CD8-positive, alpha-beta memory T cell (primary cell): Measurements from ENCODE around the gene GOLGA3. TPM values are rescaled to one million over a fixed set of nuclear protein-coding genes. Genes with fewer than 3 reads are reported as not detected.
"Not testable (repeated sequence)": the region's sequence is repeated elsewhere in the genome, so short reads cannot be mapped to it uniquely, and the experiment has no call there.

Experiments used
- CTCF ChIA-PET: fragments of 350-600 bp; sonication (Branson Sonifier 250); formaldehyde crosslinking; loops from one replicate; lab custom pipeline; 2021; ENCODE audit warnings: antibody characterized with exemption; lab: Charles Lee
- POLR2A ChIA-PET: fragments of 350-600 bp; sonication (Branson Sonifier 250); formaldehyde crosslinking; loops from one replicate; lab custom pipeline; 2021; ENCODE audit warnings: antibody characterized with exemption; lab: Charles Lee
- DNase-seq, 5 donors: peaks; one replicate each; pipeline versions ENCODE4 v3.0.0 to v3.0.0-alpha.2; 2020 to 2022; ENCODE audit warnings: mixed read lengths in 1 of 5
- H3K27ac ChIP-seq: one replicate; pipeline ENCODE4 v1.7.0; 2013; ENCODE audit warnings: low read depth, mild to moderate bottlenecking, low read length, moderate library complexity
- H3K27me3 ChIP-seq: 2 replicates; pipeline ENCODE4 v1.7.0; 2013; ENCODE audit warnings: low read length, mild to moderate bottlenecking; ENCODE audit not compliant: insufficient read depth, poor library complexity, severe bottlenecking
- H3K36me3 ChIP-seq: 2 replicates; pipeline ENCODE4 v1.7.0; 2013; ENCODE audit warnings: mild to moderate bottlenecking, low read length, moderate library complexity; ENCODE audit not compliant: insufficient read depth
- H3K4me1 ChIP-seq: 2 replicates; pipeline ENCODE4 v1.7.0; 2013; ENCODE audit warnings: mild to moderate bottlenecking, low read length, moderate library complexity; ENCODE audit not compliant: insufficient read depth
- H3K4me3 ChIP-seq: 2 replicates; pipeline ENCODE4 v1.7.0; 2013; ENCODE audit warnings: mild to moderate bottlenecking, low read length
- H3K9me3 ChIP-seq: 2 replicates; pipeline ENCODE4 v1.7.0; 2013; ENCODE audit warnings: mild to moderate bottlenecking, low read length
- H3K27ac Mint-ChIP-seq, 8 donors: one replicate each; pipeline ENCODE4 v1.8.0; 2020 to 2021; ENCODE audit warnings: mixed read lengths in 8 of 8, mild to moderate bottlenecking in 6 of 8, inconsistent platforms in 3 of 8, moderate library complexity in 3 of 8
- H3K27me3 Mint-ChIP-seq, 2 donors: one replicate each; pipeline ENCODE4 v1.8.0; 2020 to 2021; ENCODE audit warnings: mixed read lengths in 2 of 2, mild to moderate bottlenecking in 1 of 2, moderate library complexity in 1 of 2
- H3K36me3 Mint-ChIP-seq, 3 donors: one replicate each; pipeline ENCODE4 v1.8.0; 2020 to 2021; ENCODE audit warnings: mixed read lengths in 3 of 3, inconsistent platforms in 1 of 3, mild to moderate bottlenecking in 1 of 3
- H3K4me1 Mint-ChIP-seq, 3 donors: one replicate each; pipeline ENCODE4 v1.8.0; 2020 to 2021; ENCODE audit warnings: mixed read lengths in 3 of 3, inconsistent platforms in 1 of 3, mild to moderate bottlenecking in 1 of 3
- H3K4me3 Mint-ChIP-seq, 7 donors: one replicate each; pipeline ENCODE4 v1.8.0; 2020 to 2021; ENCODE audit warnings: mixed read lengths in 7 of 7, mild to moderate bottlenecking in 6 of 7, moderate library complexity in 4 of 7, inconsistent platforms in 2 of 7
- H3K9me3 Mint-ChIP-seq, 5 donors: one replicate each; pipeline ENCODE4 v1.8.0; 2020 to 2022; ENCODE audit warnings: mixed read lengths in 5 of 5, mild to moderate bottlenecking in 3 of 5, moderate library complexity in 2 of 5, inconsistent platforms in 1 of 5
- polyA plus RNA-seq: library from polyadenylated mRNA; unstranded; fragments of 300-500 nt; fragmentation: Illumina TruSeq; gene quantifications from one replicate; pipeline ENCODE4 v1.2.3, GENCODE V29; 2021
- total RNA-seq, 2 experiments: library from RNA; stranded (reverse); gene quantifications; one replicate each; pipeline ENCODE4 v1.2.3, GENCODE V29; 2021

The GOLGA3 gene
- total and polyA plus RNA-seq, 3 experiments from 2014 or later, result 13.4 to 68.2 (median 63.7) TPM

DNA sequence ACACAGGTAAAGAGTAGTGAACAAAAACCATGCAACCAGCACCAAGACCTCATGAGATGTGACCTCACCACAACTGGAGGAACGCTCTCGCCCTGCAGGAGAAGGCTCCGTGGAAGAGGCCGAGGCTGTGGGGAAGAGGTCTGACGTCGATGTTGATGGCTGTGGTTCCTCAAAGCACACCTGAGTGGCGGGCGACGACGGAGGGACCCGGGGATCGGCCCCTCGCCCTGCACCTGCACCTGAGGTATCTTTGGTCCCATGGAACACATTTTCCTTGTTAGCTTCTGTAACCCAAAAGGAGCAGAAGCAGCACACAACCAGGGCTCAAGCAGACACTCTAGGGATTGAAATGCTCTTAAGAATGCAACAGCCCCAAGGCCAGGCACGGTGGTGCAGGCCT is 40.9 kb upstream of the GOLGA3 start:
- no peaks in the 10 kb centered on the region for H3K27me3 ChIP-seq
- no peak overlapping the region for H3K4me3 ChIP-seq
- no peak for DNase-seq
- H3K36me3 ChIP-seq, result peaks cover 15% of the 10 kb centered on the region
- POLR2A ChIA-PET, result interaction anchor here (0.7 kb wide), 1 partner anchor 22 kb away, joined by 3 read pairs; no protein-coding TSS in a partner anchor
- CTCF ChIA-PET, result no interaction called here
- peaks cover 41% of the 10 kb centered on the region for H3K4me1 ChIP-seq
- H3K9me3 ChIP-seq, result no peaks in the 10 kb centered on the region
- Mint-ChIP-seq H3K27me3 (no peaks in the 10 kb centered on the region), H3K36me3 (peaks cover 0 to 73% (median 17%) of the 10 kb centered on the region in 3 donors), H3K27ac (no peak overlapping the region), H3K4me3 (no peak overlapping the region), H3K9me3 (no peaks in the 10 kb centered on the region), H3K4me1 (peaks cover 26 to 41% (median 33%) of the 10 kb centered on the region in 3 donors)
- H3K27ac ChIP-seq, result no peak overlapping the region

DNA sequence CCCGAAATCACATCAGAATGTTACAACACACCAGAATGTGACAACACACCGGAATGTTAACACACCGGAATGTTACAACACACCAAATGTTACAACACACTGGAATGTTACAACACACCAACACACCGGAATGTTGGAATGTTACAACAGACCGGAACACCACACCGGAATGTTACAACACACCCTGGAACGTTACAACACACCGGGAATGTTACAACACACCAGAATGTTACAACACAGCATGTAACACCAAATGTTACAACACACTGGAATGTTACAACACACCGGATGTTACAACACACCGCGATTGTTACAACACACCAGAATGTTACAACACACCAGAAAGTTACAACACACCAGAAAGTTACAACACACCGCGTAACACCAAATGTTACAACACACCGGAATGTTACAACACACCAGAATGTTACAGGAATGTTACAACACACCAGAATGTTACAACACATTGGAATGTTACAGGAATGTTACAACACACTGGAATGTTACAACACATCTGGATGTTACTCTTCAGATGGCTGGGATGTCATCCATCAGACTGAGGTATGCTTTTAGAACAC is 37.7 kb upstream of the GOLGA3 start:
- peaks cover 0 to 67% (median 17%) of the 10 kb centered on the region in 3 donors for H3K36me3 Mint-ChIP-seq
- Histone ChIP-seq H3K36me3 (peaks cover 14% of the 10 kb centered on the region), H3K4me1 (peaks cover 22% of the 10 kb centered on the region), H3K27ac (no peak overlapping the region), H3K9me3 (no peaks in the 10 kb centered on the region), H3K27me3 (no peaks in the 10 kb centered on the region), H3K4me3 (no peak overlapping the region)
- peaks cover 13 to 23% (median 15%) of the 10 kb centered on the region in 3 donors for H3K4me1 Mint-ChIP-seq
- ChIA-PET POLR2A (no interaction called here), CTCF (no interaction called here)
- H3K4me3 Mint-ChIP-seq, result peak overlapping the region in 1 of 7 donors; percentile 47
- DNase-seq, result no peak
- no peaks in the 10 kb centered on the region for H3K27me3 Mint-ChIP-seq
- H3K9me3 Mint-ChIP-seq, result no peaks in the 10 kb centered on the region
- H3K27ac Mint-ChIP-seq, result peak overlapping the region in 5 of 8 donors; percentile 29 to 83 (median 34)

DNA sequence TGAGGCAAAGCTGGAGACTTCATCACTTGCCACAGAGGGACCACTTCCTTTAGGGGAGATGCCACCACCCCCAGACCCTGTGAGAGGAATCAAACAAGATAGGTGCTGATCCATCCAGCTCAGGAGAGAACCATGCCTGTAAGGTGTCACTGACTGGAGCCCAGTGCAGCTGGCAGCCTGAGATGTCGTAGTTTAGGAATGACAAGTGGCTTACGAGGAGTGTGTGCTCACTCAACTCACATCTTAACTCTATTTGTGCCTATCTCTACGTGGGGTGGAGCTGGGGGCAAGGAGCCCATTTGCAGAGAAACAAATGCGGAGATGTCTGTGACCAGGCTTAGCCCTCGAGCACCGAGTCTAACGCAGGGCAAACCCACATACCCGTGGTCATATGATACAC is 32.9 kb upstream of the GOLGA3 start:
- H3K27me3 ChIP-seq, result no peaks in the 10 kb centered on the region
- H3K4me1 ChIP-seq, result peaks cover 7% of the 10 kb centered on the region
- H3K27ac ChIP-seq, result no peak overlapping the region
- H3K4me3 ChIP-seq, result no peak overlapping the region
- no peaks in the 10 kb centered on the region for H3K9me3 ChIP-seq
- no peak for DNase-seq
- Mint-ChIP-seq H3K9me3 (no peaks in the 10 kb centered on the region), H3K4me3 (no peak overlapping the region), H3K27ac (peak overlapping the region in 2 of 8 donors; percentile 65 to 78), H3K4me1 (peaks cover 3 to 8% (median 4%) of the 10 kb centered on the region in 3 donors), H3K36me3 (peaks cover 6 to 63% (median 19%) of the 10 kb centered on the region in 3 donors), H3K27me3 (no peaks in the 10 kb centered on the region)
- POLR2A ChIA-PET, result no interaction called here
- peaks cover 31% of the 10 kb centered on the region for H3K36me3 ChIP-seq
- CTCF ChIA-PET, result interaction anchor here (2.3 kb wide), 1 partner anchor 43 kb away, joined by 5 read pairs; no protein-coding TSS in a partner anchor

DNA sequence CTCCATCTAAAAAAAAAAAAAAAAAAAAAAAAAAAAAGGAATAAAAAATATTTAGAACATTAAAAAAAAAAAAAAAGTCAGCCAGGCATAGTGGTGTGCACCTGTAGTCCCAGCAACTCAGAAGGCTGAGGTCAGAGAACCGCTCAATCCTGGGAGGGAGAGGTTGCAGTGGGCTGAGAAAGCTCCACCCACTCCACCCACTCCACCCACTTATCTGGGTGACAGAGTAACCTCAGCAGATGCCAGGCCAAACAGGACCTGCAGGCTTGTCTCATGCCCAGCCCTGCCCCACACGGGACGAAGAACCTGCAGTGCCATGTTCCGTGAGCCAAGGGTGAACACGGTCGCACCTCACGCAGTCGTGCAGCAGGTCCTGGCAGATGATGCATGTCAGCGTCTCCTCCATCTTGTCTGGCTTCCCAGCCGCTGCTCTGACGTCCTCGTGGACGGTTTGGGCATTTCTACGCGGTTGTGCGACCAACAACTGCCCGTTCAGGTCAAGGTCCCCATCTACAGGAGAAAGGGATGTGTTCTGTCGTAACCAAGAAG is 30.1 kb upstream of the GOLGA3 start:
- Histone ChIP-seq H3K9me3 (no peaks in the 10 kb centered on the region), H3K27me3 (no peaks in the 10 kb centered on the region), H3K36me3 (peaks cover 33% of the 10 kb centered on the region), H3K4me1 (no peaks in the 10 kb centered on the region), H3K4me3 (no peak overlapping the region), H3K27ac (no peak overlapping the region)
- Mint-ChIP-seq H3K27ac (no peak overlapping the region), H3K36me3 (peaks cover 15 to 69% (median 27%) of the 10 kb centered on the region in 3 donors), H3K4me3 (no peak overlapping the region), H3K9me3 (no peaks in the 10 kb centered on the region), H3K4me1 (no peaks in the 10 kb centered on the region), H3K27me3 (no peaks in the 10 kb centered on the region)
- POLR2A ChIA-PET, result no interaction called here
- DNase-seq, result no peak
- CTCF ChIA-PET, result no interaction called here

DNA sequence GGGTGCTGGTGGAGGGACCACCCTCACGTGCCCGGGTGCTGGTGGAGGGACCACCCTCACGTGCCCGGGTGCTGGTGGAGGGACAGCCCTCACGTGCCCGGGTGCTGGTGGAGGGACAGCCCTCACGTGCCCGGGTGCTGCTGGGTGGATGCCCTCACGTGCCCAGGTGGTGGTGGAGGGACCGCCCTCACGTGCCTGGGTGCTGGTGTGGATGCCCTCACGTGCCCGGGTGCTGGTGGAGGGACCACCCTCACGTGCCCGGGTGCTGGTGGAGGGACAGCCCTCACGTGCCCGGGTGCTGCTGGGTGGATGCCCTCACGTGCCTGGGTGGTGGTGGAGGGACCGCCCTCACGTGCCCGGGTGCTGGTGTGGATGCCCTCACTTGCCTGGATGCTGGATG is 28.4 kb upstream of the GOLGA3 start:
- H3K27ac ChIP-seq, H3K4me1 ChIP-seq, H3K9me3 Mint-ChIP-seq, CTCF ChIA-PET, POLR2A ChIA-PET, H3K4me3 ChIP-seq, H3K4me1 Mint-ChIP-seq, H3K27ac Mint-ChIP-seq, H3K27me3 Mint-ChIP-seq, H3K27me3 ChIP-seq, DNase-seq, H3K9me3 ChIP-seq, H3K4me3 Mint-ChIP-seq: not testable (repeated sequence)
- H3K36me3 ChIP-seq, result peaks cover 44% of the 10 kb centered on the region
- H3K36me3 Mint-ChIP-seq, result peaks cover 15 to 79% (median 27%) of the 10 kb centered on the region in 3 donors

- H3K27me3 ChIP-seq, result no peaks in the 10 kb centered on the region
- H3K27ac ChIP-seq, result no peak overlapping the region
- no peaks in the 10 kb centered on the region for H3K4me1 Mint-ChIP-seq
- H3K36me3 Mint-ChIP-seq, result peaks cover 15 to 79% (median 27%) of the 10 kb centered on the region in 3 donors
- no peaks in the 10 kb centered on the region for H3K27me3 Mint-ChIP-seq
- no peaks in the 10 kb centered on the region for H3K4me1 ChIP-seq
- H3K4me3 Mint-ChIP-seq, result no peak overlapping the region
- H3K27ac Mint-ChIP-seq, result peak overlapping the region in 1 of 8 donors; percentile 79
- H3K9me3 ChIP-seq, result no peaks in the 10 kb centered on the region
- no peak overlapping the region for H3K4me3 ChIP-seq
- no peak for DNase-seq
- CTCF ChIA-PET, result no interaction called here
- H3K36me3 ChIP-seq, result peaks cover 43% of the 10 kb centered on the region
- H3K9me3 Mint-ChIP-seq, result no peaks in the 10 kb centered on the region
- POLR2A ChIA-PET, result no interaction called here
Observed at GRCh38 chr12:132856581-132856980, 27.9 kb upstream of the GOLGA3 start.

- H3K27me3 ChIP-seq, H3K27ac ChIP-seq, H3K4me1 ChIP-seq, H3K9me3 Mint-ChIP-seq, DNase-seq, CTCF ChIA-PET, POLR2A ChIA-PET, H3K9me3 ChIP-seq, H3K27me3 Mint-ChIP-seq, H3K4me1 Mint-ChIP-seq, H3K4me3 Mint-ChIP-seq, H3K4me3 ChIP-seq, H3K27ac Mint-ChIP-seq: not testable (repeated sequence)
- peaks cover 43% of the 10 kb centered on the region for H3K36me3 ChIP-seq
- H3K36me3 Mint-ChIP-seq, result peaks cover 15 to 80% (median 26%) of the 10 kb centered on the region in 3 donors
Observed at GRCh38 chr12:132855211-132855610, 26.5 kb upstream of the GOLGA3 start.

GRCh38 chr12:132853285-132854092 is 24.8 kb upstream of the GOLGA3 start:
- no peak for DNase-seq
- Histone ChIP-seq H3K36me3 (peaks cover 39% of the 10 kb centered on the region), H3K27me3 (no peaks in the 10 kb centered on the region), H3K9me3 (no peaks in the 10 kb centered on the region), H3K4me3 (no peak overlapping the region), H3K4me1 (no peaks in the 10 kb centered on the region), H3K27ac (no peak overlapping the region)
- Mint-ChIP-seq H3K27ac (peak overlapping the region in 1 of 8 donors; percentile 42), H3K36me3 (peaks cover 12 to 78% (median 20%) of the 10 kb centered on the region in 3 donors), H3K4me1 (no peaks in the 10 kb centered on the region), H3K9me3 (no peaks in the 10 kb centered on the region), H3K27me3 (no peaks in the 10 kb centered on the region), H3K4me3 (no peak overlapping the region)
- ChIA-PET CTCF (interaction anchor here (0.8 kb wide), 1 partner anchor 273 kb away, joined by 3 read pairs; no protein-coding TSS in a partner anchor), POLR2A (no interaction called here)
